ENCODE data around the gene ALK. TPM values are rescaled to one million over a fixed set of nuclear protein-coding genes. Genes with fewer than 3 reads are reported as not detected.

Gene ALK
- total RNA-seq, 1 experiment from 2014 or later, result not detected

GRCh38 chr2:29206941-29207340 is 714.4 kb downstream of the ALK start:
- Mint-ChIP-seq H3K4me3 (no peak overlapping the region), H3K9me3 (no peaks in the 10 kb centered on the region; a peak in 1 of 5 replicates), H3K4me1 (peaks cover 9 to 19% of the 10 kb centered on the region in 2 experiments), H3K27ac (no peak overlapping the region), H3K27me3 (ENCODE audit: low read depth) (no peaks in the 10 kb centered on the region), H3K36me3 (ENCODE audit: insufficient read depth in 1 of 3, low read depth in 3 of 3) (no peaks in the 10 kb centered on the region)
- no peak for DNase-seq
- H4K91ac ChIP-seq (ENCODE audit: insufficient read length, low read depth, low read length), result no peak overlapping the region
- no peak overlapping the region for H3K18ac ChIP-seq (ENCODE audit: insufficient read length, low read depth, low read length)
- peak; percentile 45 for TF ChIP-seq CTCF (conservative IDR thresholded peaks at IDR 0.05)
- no peak overlapping the region for H2BK20ac ChIP-seq (ENCODE audit: low read depth, low read length, poor library complexity, severe bottlenecking)
- H3K79me1 ChIP-seq (ENCODE audit: insufficient read depth, low read depth, low read length, poor library complexity, severe bottlenecking), result no peaks in the 10 kb centered on the region
- H3K4me1 ChIP-seq (ENCODE audit: insufficient read depth, low read length), result no peaks in the 10 kb centered on the region
- H2AFZ ChIP-seq (ENCODE audit: low read length), result no peak overlapping the region
- no peaks in the 10 kb centered on the region for H4K20me1 ChIP-seq (ENCODE audit: control insufficient read depth, insufficient read depth, insufficient read length)
- no peak overlapping the region for H3K4ac ChIP-seq (ENCODE audit: low read depth, low read length)
- no peak overlapping the region for H2AK5ac ChIP-seq (ENCODE audit: insufficient read length, low read length)
- H3K79me2 ChIP-seq (ENCODE audit: insufficient read depth, low read length), result no peaks in the 10 kb centered on the region
- no peak overlapping the region for H3T11ph ChIP-seq (ENCODE audit: low read length)
- no peak overlapping the region for H2BK120ac ChIP-seq (ENCODE audit: low read depth, low read length, poor library complexity, severe bottlenecking)
- no peak overlapping the region for H2BK15ac ChIP-seq (ENCODE audit: low read depth, low read length)
- H3K27me3 ChIP-seq (ENCODE audit: insufficient read depth, low read length), result no peaks in the 10 kb centered on the region
- H3K23ac ChIP-seq (ENCODE audit: insufficient read length, low read depth, low read length), result no peak overlapping the region
- no peak overlapping the region for H3K14ac ChIP-seq (ENCODE audit: insufficient read depth, low read length)
- H4K8ac ChIP-seq (replicated peaks; ENCODE audit: insufficient read length, low read depth, low read length), result no peak overlapping the region
- H3K4me2 ChIP-seq (ENCODE audit: insufficient read depth, insufficient read length, low read length), result no peak overlapping the region
- no peak overlapping the region for H3K56ac ChIP-seq (ENCODE audit: insufficient read length, low read depth, low read length)
- no peak overlapping the region for H2BK5ac ChIP-seq (ENCODE audit: insufficient read length, low read length)
- no peak overlapping the region for H4K5ac ChIP-seq (ENCODE audit: insufficient read length, low read depth, low read length)
- H3K9ac ChIP-seq (ENCODE audit: extremely low read depth, insufficient read length, low read length), result no peak overlapping the region
- H3K23me2 ChIP-seq (ENCODE audit: insufficient read length, low read depth, low read length, poor library complexity, severe bottlenecking), result no peaks in the 10 kb centered on the region
- WGBS (ENCODE audit: extremely low coverage, insufficient read length, low lambda C conversion rate), result no CpG with 5 or more reads among the region's 5 CpGs
- H3K9me3 ChIP-seq (ENCODE audit: control insufficient read depth, low read depth, low read length), result no peaks in the 10 kb centered on the region
- no peak overlapping the region for H2BK12ac ChIP-seq (ENCODE audit: insufficient read length, low read depth, low read length)
- no peak overlapping the region for H3K27ac ChIP-seq (ENCODE audit: insufficient read length, low read depth, low read length)
